ENCODE measurements around the gene FAM168A. TPM values are rescaled to one million over a fixed set of nuclear protein-coding genes. Genes with fewer than 3 reads are reported as not detected.

The FAM168A gene
- total and polyA plus RNA-seq, 2 donors from 2014 or later = 8.9 to 38.1 TPM

- no peaks in the 10 kb centered on the region for H3K27me3 ChIP-seq (ENCODE audit: control insufficient read depth, insufficient read depth, low read length)
- intact Hi-C loops (cut with DNase I) = loop anchor here (10.0 kb wide), 1 partner anchor 248 kb away; no protein-coding TSS in a partner anchor
- H3K36me3 ChIP-seq (ENCODE audit: control insufficient read depth in 2 of 3, insufficient read depth in 3 of 3, low read length in 3 of 3) = peaks cover 0 to 7% (median 5%) of the 10 kb centered on the region in 3 donors
- H3K4me3 ChIP-seq (ENCODE audit: low read length in 3 of 3) = no peak overlapping the region
- peaks cover 0 to 3% (median 2%) of the 10 kb centered on the region in 3 donors for H3K4me1 ChIP-seq (ENCODE audit: control insufficient read depth in 2 of 3, insufficient read depth in 2 of 3, low read depth in 1 of 3, low read length in 3 of 3)
- no peaks in the 10 kb centered on the region for H3K9me3 ChIP-seq (ENCODE audit: control insufficient read depth in 2 of 3, insufficient read depth in 1 of 3, low read length in 3 of 3)
- H3K27ac ChIP-seq (ENCODE audit: low read depth in 2 of 2, low read length in 2 of 2) = no peak overlapping the region
- no peak for FAIRE-seq
- no peak for DNase-seq
- TF ChIP-seq CTCF (IDR thresholded peaks at IDR 0.05; ENCODE audit: borderline replicate concordance, extremely low read depth, insufficient read depth) = no peak
- no peak overlapping the region for H3K9ac ChIP-seq (ENCODE audit: low read length in 3 of 3)
These were observed 191.3 kb downstream of the FAM168A start for GRCh38 chr11:73406619-73407018.

- FAIRE-seq = no peak
These were observed 191.8 kb downstream of the FAM168A start for GRCh38 chr11:73406131-73406530.

GRCh38 chr11:73405146-73405510, 192.8 kb downstream of the FAM168A start:
- intact Hi-C loops (cut with DNase I) = loop anchor here (10.0 kb wide), 1 partner anchor 250 kb away; no protein-coding TSS in a partner anchor
- Histone ChIP-seq H3K9ac (ENCODE audit: low read length in 3 of 3) (no peak overlapping the region), H3K27me3 (ENCODE audit: control insufficient read depth, insufficient read depth, low read length) (no peaks in the 10 kb centered on the region), H3K36me3 (ENCODE audit: control insufficient read depth in 2 of 3, insufficient read depth in 3 of 3, low read length in 3 of 3) (peaks cover 0 to 7% (median 5%) of the 10 kb centered on the region in 3 donors), H3K4me1 (ENCODE audit: control insufficient read depth in 2 of 3, insufficient read depth in 2 of 3, low read depth in 1 of 3, low read length in 3 of 3) (peaks cover 0 to 3% (median 2%) of the 10 kb centered on the region in 3 donors), H3K4me3 (ENCODE audit: low read length in 3 of 3) (no peak overlapping the region), H3K9me3 (ENCODE audit: control insufficient read depth in 2 of 3, insufficient read depth in 1 of 3, low read length in 3 of 3) (no peaks in the 10 kb centered on the region), H3K27ac (ENCODE audit: low read depth in 2 of 2, low read length in 2 of 2) (no peak overlapping the region)
- TF ChIP-seq CTCF (IDR thresholded peaks at IDR 0.05; ENCODE audit: borderline replicate concordance, extremely low read depth, insufficient read depth) = no peak
- FAIRE-seq (no peak), DNase-seq (no peak)

More at GRCh38 chr11:73406131-73406530, 191.8 kb downstream of the FAM168A start:
- H3K27me3 ChIP-seq (ENCODE audit: control insufficient read depth, insufficient read depth, low read length) = no peaks in the 10 kb centered on the region
- no peaks in the 10 kb centered on the region for H3K9me3 ChIP-seq (ENCODE audit: control insufficient read depth in 2 of 3, insufficient read depth in 1 of 3, low read length in 3 of 3)
- DNase-seq = no peak
- intact Hi-C loops (cut with DNase I) = loop anchor here (10.0 kb wide), 1 partner anchor 249 kb away; no protein-coding TSS in a partner anchor
- H3K27ac ChIP-seq (ENCODE audit: low read depth in 2 of 2, low read length in 2 of 2) = no peak overlapping the region
- H3K4me1 ChIP-seq (ENCODE audit: control insufficient read depth in 2 of 3, insufficient read depth in 2 of 3, low read depth in 1 of 3, low read length in 3 of 3) = peaks cover 0 to 3% (median 2%) of the 10 kb centered on the region in 3 donors
- no peak for TF ChIP-seq CTCF (IDR thresholded peaks at IDR 0.05; ENCODE audit: borderline replicate concordance, extremely low read depth, insufficient read depth)
- no peak overlapping the region for H3K4me3 ChIP-seq (ENCODE audit: low read length in 3 of 3)
- H3K9ac ChIP-seq (ENCODE audit: low read length in 3 of 3) = no peak overlapping the region
- peaks cover 0 to 7% (median 5%) of the 10 kb centered on the region in 3 donors for H3K36me3 ChIP-seq (ENCODE audit: control insufficient read depth in 2 of 3, insufficient read depth in 3 of 3, low read length in 3 of 3)

Data from kidney (tissue), 14 donors.